H1 (cell line): Measurements from ENCODE around the gene NDRG2. TPM values are rescaled to one million over a fixed set of nuclear protein-coding genes. Genes with fewer than 3 reads are reported as not detected.

ENCODE experiments used
- EZH2 ChIP-seq: fragments of 200-600 bp; sonication (generic); IDR thresholded peaks from 2 replicates; pipeline ENCODE4 v1.7.1; 2012; ENCODE audit warnings: low read depth, mild to moderate bottlenecking, moderate library complexity, low read length, inconsistent platforms; ENCODE audit not compliant: severe bottlenecking
- GABPA ChIP-seq: IDR thresholded peaks from 2 replicates; pipeline ENCODE4 v1.6.1; 2011; ENCODE audit warnings: mild to moderate bottlenecking, low read length, moderate library complexity, borderline replicate concordance; ENCODE audit not compliant: insufficient read depth
- NRF1 ChIP-seq: IDR thresholded peaks from 2 replicates; pipeline ENCODE4 v1.6.1; 2011; ENCODE audit warnings: mild to moderate bottlenecking, low read depth, low read length, improper control_type of control experiment
- SP4 ChIP-seq: IDR thresholded peaks from 2 replicates; pipeline ENCODE4 v1.6.1; 2012; ENCODE audit warnings: low read length, inconsistent platforms
- SUZ12 ChIP-seq: fragments of 200-600 bp; sonication (generic); IDR thresholded peaks from 2 replicates; pipeline ENCODE4 v1.6.1; 2012; ENCODE audit warnings: mild to moderate bottlenecking, inconsistent platforms, low read length, moderate library complexity, mixed read lengths
- TAF7 ChIP-seq: optimal IDR thresholded peaks from 2 replicates; pipeline ENCODE3; 2011; ENCODE audit warnings: low read depth, mild to moderate bottlenecking, inconsistent platforms, low read length, moderate library complexity, borderline replicate concordance
- polyA plus RNA-seq, 7 experiments: library from polyadenylated mRNA; depleted of rRNA in 3 of 7; stranded (reverse) in 5 of 7; unstranded in 2 of 7; fragments of >200 nt in 5 of 7; fragments of 200-250 nt in 2 of 7; gene quantifications; 1 replicate in 5 of 7; 2 replicates in 1 of 7; 4 replicates in 1 of 7; pipeline versions ENCODE4 v1.2.1 to v1.2.3, GENCODE V29; 2011 to 2013; ENCODE audit warnings: missing spikeins in 2 of 7, mixed read lengths in 2 of 7
- total RNA-seq: library from RNA; stranded (reverse); fragmentation: NEBNext Ultra II Directional; extraction: Animal tissue kit (Norgen Biotek cat#: 25700); gene quantifications from 2 replicates; pipeline ENCODE4 v1.2.1, GENCODE V29; 2021

The NDRG2 gene
- total and polyA plus RNA-seq, 2 of the 8 experiments (the other 6 are each of a cell fraction or from before 2014, with no cell fraction given): 29.9 to 48.6 TPM

- TF ChIP-seq NRF1 (no peak), SP4 (no peak), SUZ12 (no peak), EZH2 (no peak), TAF7 (no peak), GABPA (no peak)
Measured at GRCh38 chr14:20970647-20970982, 54.2 kb downstream of the NDRG2 start (continued).
